Islet of Langerhans (tissue), 1 donor: ENCODE results near the gene KLF13.
A peak's percentile ranks its signal among the peaks of the same experiment; 100 is the strongest.

Source experiments
- FAIRE-seq: peaks from one replicate; lab custom pipeline; 2011; peaks lifted over from hg19 to GRCh38; lab: Jason Lieb, UNC

The KLF13 gene

GRCh38 chr15:31384568-31384967 lies 57.9 kb downstream of the KLF13 start:
- no peak for FAIRE-seq

- no peak for FAIRE-seq
These were observed 59.1 kb downstream of the KLF13 start for GRCh38 chr15:31385736-31386135.

- FAIRE-seq: no peak
These were observed 60.5 kb downstream of the KLF13 start for GRCh38 chr15:31387092-31387478.

- FAIRE-seq: peak; percentile 78
These were observed 61.0 kb downstream of the KLF13 start for GRCh38 chr15:31387479-31388118.

GRCh38 chr15:31389576-31389975 lies 62.9 kb downstream of the KLF13 start:
- FAIRE-seq: no peak

- FAIRE-seq: no peak
These were observed 63.4 kb downstream of the KLF13 start for GRCh38 chr15:31390029-31390428.

GRCh38 chr15:31390777-31391486 lies 64.3 kb downstream of the KLF13 start:
- no peak for FAIRE-seq

GRCh38 chr15:31391687-31392671 lies 65.3 kb downstream of the KLF13 start:
- FAIRE-seq: no peak

- FAIRE-seq: no peak
These were observed 66.2 kb downstream of the KLF13 start for GRCh38 chr15:31392761-31393401.

GRCh38 chr15:31393444-31394091 lies 66.9 kb downstream of the KLF13 start:
- no peak for FAIRE-seq

GRCh38 chr15:31396881-31397560 lies 70.4 kb downstream of the KLF13 start:
- no peak for FAIRE-seq

GRCh38 chr15:31397851-31398661 lies 71.4 kb downstream of the KLF13 start:
- no peak for FAIRE-seq

GRCh38 chr15:31398677-31399301 lies 72.2 kb downstream of the KLF13 start:
- no peak for FAIRE-seq

- FAIRE-seq: no peak
These were observed 73.0 kb downstream of the KLF13 start for GRCh38 chr15:31399544-31400171.

GRCh38 chr15:31400222-31400927 lies 73.7 kb downstream of the KLF13 start:
- no peak for FAIRE-seq

- no peak for FAIRE-seq
These were observed 74.6 kb downstream of the KLF13 start for GRCh38 chr15:31401282-31401681.

- no peak for FAIRE-seq
These were observed 75.4 kb downstream of the KLF13 start for GRCh38 chr15:31402003-31402402.

GRCh38 chr15:31402511-31403056 lies 75.9 kb downstream of the KLF13 start:
- FAIRE-seq: no peak
